ENCODE measurements around the gene NKX6-1. TPM values are rescaled to one million over a fixed set of nuclear protein-coding genes. Genes with fewer than 3 reads are reported as not detected.

The NKX6-1 gene
- total and polyA plus RNA-seq, 9 of the 15 experiments (the other 6 are each of a cell fraction or from before 2014, with no cell fraction given), result not detected

DNA sequence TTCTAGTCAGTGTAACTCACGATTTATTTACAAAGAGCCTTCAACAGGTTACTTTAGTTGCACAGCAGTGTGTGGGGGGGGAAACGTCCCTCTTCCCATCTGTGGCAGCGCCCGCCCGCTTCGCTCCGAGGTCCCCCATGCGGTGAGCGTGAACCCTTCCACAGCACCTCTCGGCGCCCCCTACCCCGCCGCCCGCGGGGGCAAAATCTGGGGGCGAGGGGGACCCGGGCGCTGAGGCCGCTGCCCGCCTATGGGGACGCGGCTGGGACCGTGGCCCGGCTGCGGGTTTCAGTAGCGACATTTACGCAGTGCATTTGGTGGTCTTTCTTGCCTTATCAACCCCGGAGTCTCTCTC, 6.4 kb downstream of the NKX6-1 start:
- intact Hi-C loops (cut with micrococcal nuclease), result no loop called here
- no peak for DNase-seq (ENCODE audit: extremely low read depth in 1 of 4, low spot score in 3 of 4)
- in situ Hi-C loops (cut with MboI), result no loop called here
- 41% methylated on average over 27 of the region's 28 CpGs for WGBS (ENCODE audit: insufficient coverage, low coverage, missing lambda C conversion rate)
- Histone ChIP-seq H4K20me1 (replicated peaks; ENCODE audit: control insufficient read depth, insufficient read depth, low read length) (no peaks in the 10 kb centered on the region), H3K9ac (ENCODE audit: insufficient read depth in 1 of 2, low read depth in 2 of 2, low read length in 2 of 2) (no peak overlapping the region), H3K27ac (ENCODE audit: extremely low read depth, low read depth, low read length) (no peak overlapping the region), H3K4me2 (ENCODE audit: insufficient read depth, low read length) (no peak overlapping the region), H3K79me2 (ENCODE audit: control insufficient read depth, insufficient read depth, low read length) (no peaks in the 10 kb centered on the region), H3K9me1 (ENCODE audit: control insufficient read depth, insufficient read depth, low read length) (no peaks in the 10 kb centered on the region), H3K4me1 (replicated peaks in 1 of 2; ENCODE audit: control insufficient read depth in 2 of 2, insufficient read depth in 2 of 2, low read length in 2 of 2) (peaks cover 0 to 18% of the 10 kb centered on the region in 2 experiments; a peak in 2 of 5 replicates), H3K4me3 (no peak overlapping the region), H2AFZ (ENCODE audit: low read depth, low read length) (no peak overlapping the region), H3K36me3 (ENCODE audit: control insufficient read depth, insufficient read depth, low read length) (no peaks in the 10 kb centered on the region), H3K9me3 (replicated peaks; ENCODE audit: control insufficient read depth, insufficient read depth, low read depth, low read length) (no peaks in the 10 kb centered on the region), H3K27me3 (ENCODE audit: control insufficient read depth in 2 of 2, insufficient read depth in 2 of 2, low read length in 2 of 2) (peaks cover 24 to 41% of the 10 kb centered on the region in 2 experiments; a peak in 4 of 5 replicates)
- ChIA-PET POLR2A (no interaction called here), CTCF (ENCODE audit: low intra/inter-chr PET ratio) (no interaction called here)
- TF ChIP-seq ZNF668 (CRISPR knock-in tag; IDR thresholded peaks at IDR 0.05) (no peak), FOS (IDR thresholded peaks at IDR 0.05; ENCODE audit: extremely low read depth, insufficient read length) (no peak), SNRNP70 (optimal IDR thresholded peaks at IDR 0.05; ENCODE audit: low read depth, low read length) (no peak), ZNF165 (CRISPR knock-in tag; IDR thresholded peaks at IDR 0.05; ENCODE audit: borderline replicate concordance) (no peak), TFAM (CRISPR knock-in tag; conservative IDR thresholded peaks at IDR 0.05) (no peak), TAF9B (IDR thresholded peaks at IDR 0.05; ENCODE audit: partially characterized antibody) (no peak), RBM15 (IDR thresholded peaks at IDR 0.05; ENCODE audit: insufficient read depth, low read length) (no peak), ETV5 (CRISPR knock-in tag; IDR thresholded peaks at IDR 0.05; ENCODE audit: low read depth) (no peak), MCM5 (IDR thresholded peaks at IDR 0.05; ENCODE audit: low read depth) (no peak), ZNF174 (CRISPR knock-in tag; IDR thresholded peaks at IDR 0.05) (no peak), MIER1 (IDR thresholded peaks at IDR 0.05; ENCODE audit: low read depth) (no peak), ZNF175 (CRISPR knock-in tag; IDR thresholded peaks at IDR 0.05; ENCODE audit: low read depth) (no peak)
- TF ChIP-seq, protein P1, sequence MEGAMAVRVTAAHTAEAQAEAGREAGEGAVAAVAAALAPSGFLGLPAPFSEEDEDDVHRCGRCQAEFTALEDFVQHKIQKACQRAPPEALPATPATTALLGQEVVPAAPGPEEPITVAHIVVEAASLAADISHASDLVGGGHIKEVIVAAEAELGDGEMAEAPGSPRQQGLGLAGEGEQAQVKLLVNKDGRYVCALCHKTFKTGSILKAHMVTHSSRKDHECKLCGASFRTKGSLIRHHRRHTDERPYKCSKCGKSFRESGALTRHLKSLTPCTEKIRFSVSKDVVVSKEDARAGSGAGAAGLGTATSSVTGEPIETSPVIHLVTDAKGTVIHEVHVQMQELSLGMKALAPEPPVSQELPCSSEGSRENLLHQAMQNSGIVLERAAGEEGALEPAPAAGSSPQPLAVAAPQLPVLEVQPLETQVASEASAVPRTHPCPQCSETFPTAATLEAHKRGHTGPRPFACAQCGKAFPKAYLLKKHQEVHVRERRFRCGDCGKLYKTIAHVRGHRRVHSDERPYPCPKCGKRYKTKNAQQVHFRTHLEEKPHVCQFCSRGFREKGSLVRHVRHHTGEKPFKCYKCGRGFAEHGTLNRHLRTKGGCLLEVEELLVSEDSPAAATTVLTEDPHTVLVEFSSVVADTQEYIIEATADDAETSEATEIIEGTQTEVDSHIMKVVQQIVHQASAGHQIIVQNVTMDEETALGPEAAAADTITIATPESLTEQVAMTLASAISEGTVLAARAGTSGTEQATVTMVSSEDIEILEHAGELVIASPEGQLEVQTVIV (CRISPR knock-in tag; IDR thresholded peaks at IDR 0.05; ENCODE audit: borderline replicate concordance), result no peak
- TF ChIP-seq, protein P2, sequence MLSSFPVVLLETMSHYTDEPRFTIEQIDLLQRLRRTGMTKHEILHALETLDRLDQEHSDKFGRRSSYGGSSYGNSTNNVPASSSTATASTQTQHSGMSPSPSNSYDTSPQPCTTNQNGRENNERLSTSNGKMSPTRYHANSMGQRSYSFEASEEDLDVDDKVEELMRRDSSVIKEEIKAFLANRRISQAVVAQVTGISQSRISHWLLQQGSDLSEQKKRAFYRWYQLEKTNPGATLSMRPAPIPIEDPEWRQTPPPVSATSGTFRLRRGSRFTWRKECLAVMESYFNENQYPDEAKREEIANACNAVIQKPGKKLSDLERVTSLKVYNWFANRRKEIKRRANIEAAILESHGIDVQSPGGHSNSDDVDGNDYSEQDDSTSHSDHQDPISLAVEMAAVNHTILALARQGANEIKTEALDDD (IDR thresholded peaks at IDR 0.05), result no peak
- TF ChIP-seq, protein P3, sequence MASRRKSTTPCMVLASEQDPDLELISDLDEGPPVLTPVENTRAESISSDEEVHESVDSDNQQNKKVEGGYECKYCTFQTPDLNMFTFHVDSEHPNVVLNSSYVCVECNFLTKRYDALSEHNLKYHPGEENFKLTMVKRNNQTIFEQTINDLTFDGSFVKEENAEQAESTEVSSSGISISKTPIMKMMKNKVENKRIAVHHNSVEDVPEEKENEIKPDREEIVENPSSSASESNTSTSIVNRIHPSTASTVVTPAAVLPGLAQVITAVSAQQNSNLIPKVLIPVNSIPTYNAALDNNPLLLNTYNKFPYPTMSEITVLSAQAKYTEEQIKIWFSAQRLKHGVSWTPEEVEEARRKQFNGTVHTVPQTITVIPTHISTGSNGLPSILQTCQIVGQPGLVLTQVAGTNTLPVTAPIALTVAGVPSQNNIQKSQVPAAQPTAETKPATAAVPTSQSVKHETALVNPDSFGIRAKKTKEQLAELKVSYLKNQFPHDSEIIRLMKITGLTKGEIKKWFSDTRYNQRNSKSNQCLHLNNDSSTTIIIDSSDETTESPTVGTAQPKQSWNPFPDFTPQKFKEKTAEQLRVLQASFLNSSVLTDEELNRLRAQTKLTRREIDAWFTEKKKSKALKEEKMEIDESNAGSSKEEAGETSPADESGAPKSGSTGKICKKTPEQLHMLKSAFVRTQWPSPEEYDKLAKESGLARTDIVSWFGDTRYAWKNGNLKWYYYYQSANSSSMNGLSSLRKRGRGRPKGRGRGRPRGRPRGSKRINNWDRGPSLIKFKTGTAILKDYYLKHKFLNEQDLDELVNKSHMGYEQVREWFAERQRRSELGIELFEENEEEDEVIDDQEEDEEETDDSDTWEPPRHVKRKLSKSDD (conservative IDR thresholded peaks at IDR 0.05; ENCODE audit: low read length), result no peak
- TF ChIP-seq, protein P4, sequence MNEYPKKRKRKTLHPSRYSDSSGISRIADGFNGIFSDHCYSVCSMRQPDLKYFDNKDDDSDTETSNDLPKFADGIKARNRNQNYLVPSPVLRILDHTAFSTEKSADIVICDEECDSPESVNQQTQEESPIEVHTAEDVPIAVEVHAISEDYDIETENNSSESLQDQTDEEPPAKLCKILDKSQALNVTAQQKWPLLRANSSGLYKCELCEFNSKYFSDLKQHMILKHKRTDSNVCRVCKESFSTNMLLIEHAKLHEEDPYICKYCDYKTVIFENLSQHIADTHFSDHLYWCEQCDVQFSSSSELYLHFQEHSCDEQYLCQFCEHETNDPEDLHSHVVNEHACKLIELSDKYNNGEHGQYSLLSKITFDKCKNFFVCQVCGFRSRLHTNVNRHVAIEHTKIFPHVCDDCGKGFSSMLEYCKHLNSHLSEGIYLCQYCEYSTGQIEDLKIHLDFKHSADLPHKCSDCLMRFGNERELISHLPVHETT (CRISPR knock-in tag; conservative IDR thresholded peaks at IDR 0.05 in 1 of 2, IDR thresholded peaks at IDR 0.05 in 1 of 2), result no peak
- FAIRE-seq, result no peak
- BruUV-seq (replicated peaks), result no TSS peak
- no peak for ATAC-seq
